NCI-H2107 treated with DMSO at 0.1 percent for 48 hours (cell line): ENCODE data around the gene XPO5.

Experiments
- DNase-seq: peaks from one replicate; lab custom pipeline; 2025; ENCODE audit not compliant: unreplicated experiment; lab: John Stamatoyannopoulos, UW

The XPO5 gene

GRCh38 chr6:43517505-43518357, 58.1 kb downstream of the XPO5 start:
- DNase-seq = no peak

GRCh38 chr6:43516697-43517504, 58.9 kb downstream of the XPO5 start, which contains the start of the genes POLR1C and YIPF3:
POLR1C (plus strand) TSS chr6:43517089; CDS start chr6:43517110, 21 bp downstream.
YIPF3 (minus strand) TSS chr6:43516926; CDS start chr6:43516807, 119 bp downstream.
- peak; percentile 89 for DNase-seq

- no peak for DNase-seq
Measured at GRCh38 chr6:43516367-43516696, 59.5 kb downstream of the XPO5 start.

- DNase-seq = no peak
Measured at GRCh38 chr6:43515808-43516207, 60.0 kb downstream of the XPO5 start.

- no peak for DNase-seq
Measured at GRCh38 chr6:43511824-43512415, 63.9 kb downstream of the XPO5 start.

GRCh38 chr6:43510827-43511163, 65.0 kb downstream of the XPO5 start:
- DNase-seq = no peak

- no peak for DNase-seq
Measured at GRCh38 chr6:43509984-43510826, 65.6 kb downstream of the XPO5 start, which contains the start of gene LRRC73. LRRC73 (minus strand) TSS chr6:43510346; CDS start chr6:43509785, 561 bp downstream.

- no peak for DNase-seq
Measured at GRCh38 chr6:43509142-43509983, 66.5 kb downstream of the XPO5 start.

GRCh38 chr6:43508481-43509141, 67.2 kb downstream of the XPO5 start:
- DNase-seq = no peak

- DNase-seq = peak; percentile 28
Measured at GRCh38 chr6:43506667-43507471, 69.0 kb downstream of the XPO5 start.

GRCh38 chr6:43506171-43506570, 69.7 kb downstream of the XPO5 start:
- no peak for DNase-seq

GRCh38 chr6:43505718-43506117, 70.1 kb downstream of the XPO5 start:
- no peak for DNase-seq

GRCh38 chr6:43504756-43505593, 70.9 kb downstream of the XPO5 start:
- DNase-seq = no peak

GRCh38 chr6:43503443-43503842, 72.4 kb downstream of the XPO5 start:
- DNase-seq = no peak

GRCh38 chr6:43502666-43503065, 73.2 kb downstream of the XPO5 start:
- no peak for DNase-seq

- no peak for DNase-seq
Measured at GRCh38 chr6:43500921-43501320, 74.9 kb downstream of the XPO5 start.

GRCh38 chr6:43499028-43499815, 76.6 kb downstream of the XPO5 start:
- no peak for DNase-seq
